GM12878 (cell line): ENCODE measurements around the gene FMNL3.

Experiments
- BRCA1 ChIP-seq: IDR thresholded peaks from 2 replicates; pipeline ENCODE4 v1.6.1; 2011; ENCODE audit warnings: low read depth, low read length, improper control_type of control experiment
- CBFB ChIP-seq: IDR thresholded peaks from 2 replicates; pipeline ENCODE4 v1.6.1; 2016; ENCODE audit warnings: antibody characterized with exemption, low read depth
- CTCF ChIP-seq, 3 experiments: IDR thresholded peaks in 2 of 3; conservative IDR thresholded peaks in 1 of 3; 2 replicates each; pipeline ENCODE4 v1.5.1; 2011; ENCODE audit warnings: low read depth in 3 of 3, low read length in 3 of 3, mild to moderate bottlenecking in 3 of 3, control low read depth in 2 of 3, moderate library complexity in 2 of 3, inconsistent platforms in 1 of 3, mixed read lengths in 1 of 3; ENCODE audit not compliant: control insufficient read depth in 2 of 3, insufficient read depth in 1 of 3; ENCODE audit errors: extremely low read depth in 1 of 3
- HDAC6 ChIP-seq: fragments of 200-600 bp; sonication (generic); IDR thresholded peaks from one replicate; pipeline ENCODE4 v1.8.0; 2017; ENCODE audit warnings: antibody characterized with exemption; ENCODE audit not compliant: unreplicated experiment
- NKRF ChIP-seq: fragments of 450-650 bp; conservative IDR thresholded peaks from 2 replicates; pipeline ENCODE4 v1.6.1; 2017; ENCODE audit warnings: mild to moderate bottlenecking, moderate library complexity
- POLR2AphosphoS5 ChIP-seq: IDR thresholded peaks from 2 replicates; pipeline ENCODE4 v1.6.1; 2011; ENCODE audit warnings: mild to moderate bottlenecking, low read length, inconsistent platforms
- RFX5 ChIP-seq: IDR thresholded peaks from 2 replicates; pipeline ENCODE4 v1.6.1; 2011; ENCODE audit warnings: low read depth, low read length, improper control_type of control experiment
- SRF ChIP-seq, 2 experiments: IDR thresholded peaks; 2 replicates each; pipeline ENCODE4 v1.6.1; 2011; ENCODE audit warnings: low read depth in 2 of 2, low read length in 2 of 2, mild to moderate bottlenecking in 1 of 2, moderate library complexity in 1 of 2
- TAF1 ChIP-seq: IDR thresholded peaks from 2 replicates; pipeline ENCODE4 v1.6.1; 2011; ENCODE audit warnings: mild to moderate bottlenecking, low read depth, low read length, borderline replicate concordance

DNA sequence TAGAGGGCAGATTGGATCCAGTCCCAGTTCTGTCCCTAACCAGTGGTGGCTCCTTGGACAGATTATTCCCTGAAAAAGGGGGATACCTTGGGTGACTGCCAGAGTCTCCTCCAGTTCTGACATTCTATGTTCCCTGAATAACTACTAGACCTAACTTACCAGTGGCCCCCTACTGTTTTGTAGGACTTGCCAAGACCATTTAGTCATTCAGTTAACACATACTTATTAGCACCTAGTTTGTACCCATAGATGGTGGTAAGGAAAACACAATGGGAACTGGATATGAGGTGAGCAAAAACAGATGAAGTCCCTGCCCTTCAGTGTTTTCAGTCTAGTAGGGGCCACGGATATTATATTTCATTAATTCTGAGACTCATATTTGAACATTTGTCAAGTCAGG, 80.4 kb downstream of the FMNL3 start:
- TF ChIP-seq NKRF (no peak), HDAC6 (no peak), CTCF (IDR thresholded peaks at IDR 0.05 in 2 of 3, conservative IDR thresholded peaks at IDR 0.05 in 1 of 3; ENCODE audit: control insufficient read depth in 2 of 3, extremely low read depth in 1 of 3, insufficient read depth in 1 of 3, low read depth in 3 of 3, low read length in 3 of 3) (no peak), BRCA1 (no peak), RFX5 (no peak), POLR2AphosphoS5 (no peak), TAF1 (no peak), SRF (IDR thresholded peaks at IDR 0.05; ENCODE audit: low read depth in 2 of 2, low read length in 2 of 2) (no peak), CBFB (no peak)
